H1 (cell line): ENCODE data around the gene EFNA3.

ENCODE experiments used
- CREB1 ChIP-seq: IDR thresholded peaks from 2 replicates; pipeline ENCODE4 v1.6.1; 2012; ENCODE audit warnings: inconsistent platforms
- CTCF ChIP-seq, 3 experiments: IDR thresholded peaks; 1 replicate in 2 of 3; 2 replicates in 1 of 3; pipeline versions ENCODE4 v1.5.1 to v1.6.1; 2011; ENCODE audit warnings: low read length in 3 of 3, mild to moderate bottlenecking in 3 of 3, inconsistent platforms in 2 of 3, low read depth in 1 of 3, moderate library complexity in 1 of 3; ENCODE audit not compliant: insufficient read depth in 1 of 3; ENCODE audit errors: control extremely low read depth in 1 of 3
- HDAC2 ChIP-seq, 2 experiments: fragments of 300-600 bp in 1 of 2; sonication (generic) in 1 of 2; IDR thresholded peaks; 2 replicates each; pipeline ENCODE4 v1.6.1; 2011 to 2012; ENCODE audit warnings: low read depth in 2 of 2, low read length in 2 of 2, mild to moderate bottlenecking in 2 of 2, moderate library complexity in 2 of 2, borderline replicate concordance in 1 of 2, inconsistent platforms in 1 of 2
- SUZ12 ChIP-seq: fragments of 200-600 bp; sonication (generic); IDR thresholded peaks from 2 replicates; pipeline ENCODE4 v1.6.1; 2012; ENCODE audit warnings: mild to moderate bottlenecking, inconsistent platforms, low read length, moderate library complexity, mixed read lengths
- TAF1 ChIP-seq: IDR thresholded peaks from 2 replicates; pipeline ENCODE4 v1.6.1; 2011; ENCODE audit warnings: mild to moderate bottlenecking, low read depth, low read length

- TF ChIP-seq CTCF (IDR thresholded peaks at IDR 0.05; ENCODE audit: control extremely low read depth in 1 of 3, insufficient read depth in 1 of 3, low read depth in 1 of 3, low read length in 3 of 3), result no peak
- no peak for TF ChIP-seq HDAC2 (IDR thresholded peaks at IDR 0.05; ENCODE audit: borderline replicate concordance in 1 of 2, low read depth in 2 of 2, low read length in 2 of 2)
- no peak for TF ChIP-seq TAF1
- no peak for TF ChIP-seq SUZ12
- TF ChIP-seq CREB1, result no peak
Measured at GRCh38 chr1:155131856-155132255, 53.2 kb downstream of the EFNA3 start.
